ENCODE results near the gene LMX1B.
"Not testable (repeated sequence)": the region's sequence is repeated elsewhere in the genome, so short reads cannot be mapped to it uniquely, and the experiment has no call there.

LMX1B gene

GRCh38 chr9:126722252-126722921 is 108.7 kb downstream of the LMX1B start:
- DNase-seq = peak; percentile 11

- DNase-seq = no peak
These were observed 109.4 kb downstream of the LMX1B start for GRCh38 chr9:126722922-126723806.

- DNase-seq = no peak
These were observed 110.1 kb downstream of the LMX1B start for GRCh38 chr9:126723807-126724172.

- DNase-seq = no peak
These were observed 110.5 kb downstream of the LMX1B start for GRCh38 chr9:126724226-126724625.

- DNase-seq = not testable (repeated sequence)
These were observed 111.8 kb downstream of the LMX1B start for GRCh38 chr9:126725485-126725884.

- not testable (repeated sequence) for DNase-seq
These were observed 114.5 kb downstream of the LMX1B start for GRCh38 chr9:126728210-126728609.

- DNase-seq = not testable (repeated sequence)
These were observed 116.9 kb downstream of the LMX1B start for GRCh38 chr9:126730592-126730991.

- DNase-seq = no peak
These were observed 119.3 kb downstream of the LMX1B start for GRCh38 chr9:126733005-126733404.

GRCh38 chr9:126734877-126735276 is 121.1 kb downstream of the LMX1B start:
- no peak for DNase-seq

GRCh38 chr9:126735482-126735881 is 121.8 kb downstream of the LMX1B start:
- DNase-seq = no peak

- no peak for DNase-seq
These were observed 124.8 kb downstream of the LMX1B start for GRCh38 chr9:126738553-126738952.

- DNase-seq = no peak
These were observed 129.3 kb downstream of the LMX1B start for GRCh38 chr9:126743041-126743440.

GRCh38 chr9:126745574-126746411 is 132.1 kb downstream of the LMX1B start:
- DNase-seq = no peak

Data from OCI-M1 (cell line).